Medulla oblongata (tissue), 1 donor: ENCODE results near the gene DSP.

Experiments
- DNase-seq: peaks from one replicate; pipeline ENCODE4 v3.0.0-alpha.2; 2015; ENCODE audit errors: extremely low spot score

The DSP gene

DNA sequence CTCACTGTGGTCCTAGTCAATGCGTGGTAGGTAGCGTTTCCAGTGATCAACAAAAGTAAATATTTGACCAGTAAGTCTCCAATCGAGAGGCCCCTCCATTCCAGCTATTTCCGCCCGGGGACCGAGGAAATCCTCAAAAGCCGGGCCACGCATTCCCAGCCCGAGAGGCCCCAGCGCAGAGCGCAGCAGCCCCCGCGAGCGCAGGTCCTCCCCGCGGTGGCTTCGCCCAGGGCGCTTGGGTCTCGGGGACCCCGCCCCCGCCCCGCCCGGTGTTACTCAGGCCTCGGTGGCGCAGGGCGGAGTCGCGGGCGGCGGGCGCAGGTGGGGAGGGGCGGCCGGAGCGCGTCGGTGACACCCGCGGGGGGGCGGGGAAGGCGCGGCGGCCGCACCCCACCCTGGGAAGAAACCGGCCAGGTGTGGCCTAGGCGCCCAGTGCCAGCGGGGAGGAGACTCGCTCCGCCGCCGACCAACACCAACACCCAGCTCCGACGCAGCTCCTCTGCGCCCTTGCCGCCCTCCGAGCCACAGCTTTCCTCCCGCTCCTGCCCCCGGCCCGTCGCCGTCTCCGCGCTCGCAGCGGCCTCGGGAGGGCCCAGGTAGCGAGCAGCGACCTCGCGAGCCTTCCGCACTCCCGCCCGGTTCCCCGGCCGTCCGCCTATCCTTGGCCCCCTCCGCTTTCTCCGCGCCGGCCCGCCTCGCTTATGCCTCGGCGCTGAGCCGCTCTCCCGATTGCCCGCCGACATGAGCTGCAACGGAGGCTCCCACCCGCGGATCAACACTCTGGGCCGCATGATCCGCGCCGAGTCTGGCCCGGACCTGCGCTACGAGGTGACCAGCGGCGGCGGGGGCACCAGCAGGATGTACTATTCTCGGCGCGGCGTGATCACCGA lies at the start of gene DSP:
Gene DSP (plus strand): TSS at position 497 of the 890 bp plus-strand sequence. CDS start 245 bp downstream, at position 742.
- no peak for DNase-seq

GRCh38 chr6:7493866-7494265 lies 47.6 kb upstream of the DSP start:
- DNase-seq: no peak

GRCh38 chr6:7494638-7495037 lies 46.8 kb upstream of the DSP start:
- no peak for DNase-seq

GRCh38 chr6:7496266-7496875 lies 45.1 kb upstream of the DSP start:
- DNase-seq: no peak

DNA sequence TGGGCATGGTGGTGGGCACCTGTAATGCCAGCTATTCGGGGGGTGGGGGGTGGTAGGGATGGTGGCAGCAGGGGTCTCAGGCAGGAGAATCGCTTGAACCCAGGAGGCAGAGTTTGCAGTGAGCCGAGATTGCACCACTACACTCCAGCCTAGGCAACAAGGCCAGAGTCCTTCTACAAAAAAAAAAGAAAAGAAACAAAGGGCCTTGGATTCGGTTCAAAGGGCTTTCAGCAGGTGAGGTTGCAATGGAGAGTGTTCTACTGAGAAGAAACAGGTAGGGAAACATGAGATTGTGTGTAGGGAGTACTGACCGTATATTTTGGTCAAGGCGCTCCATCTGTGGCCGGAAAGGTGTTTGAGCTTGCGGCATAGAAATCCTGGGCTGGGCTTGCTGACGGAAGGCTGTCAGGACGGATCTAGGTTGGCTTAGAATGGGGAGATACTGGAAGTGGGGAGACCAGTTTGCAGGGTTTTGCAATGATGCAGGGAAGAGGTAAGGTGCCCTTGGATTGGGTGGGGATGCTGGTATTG lies 40.7 kb upstream of the DSP start:
- DNase-seq: no peak

DNA sequence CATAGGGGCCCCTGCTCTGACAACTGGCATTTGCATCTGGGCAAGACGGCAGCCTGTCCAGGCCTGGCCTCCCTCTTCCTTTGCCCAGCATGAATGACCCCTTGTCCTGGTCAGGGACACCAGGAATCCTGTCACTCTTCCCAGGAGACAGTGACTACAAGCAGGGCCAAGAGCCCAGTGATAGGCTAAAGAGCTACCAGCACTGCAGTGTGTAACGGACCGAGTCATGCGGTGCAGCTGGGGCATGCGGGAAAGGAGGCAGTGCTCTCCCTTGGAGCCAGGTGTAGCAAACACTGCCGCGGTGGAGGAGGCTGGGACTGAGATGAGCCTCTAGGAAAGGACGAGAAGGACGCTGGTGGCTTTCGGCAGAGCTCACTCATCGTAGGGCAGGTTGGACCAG lies 38.7 kb upstream of the DSP start:
- no peak for DNase-seq

DNA sequence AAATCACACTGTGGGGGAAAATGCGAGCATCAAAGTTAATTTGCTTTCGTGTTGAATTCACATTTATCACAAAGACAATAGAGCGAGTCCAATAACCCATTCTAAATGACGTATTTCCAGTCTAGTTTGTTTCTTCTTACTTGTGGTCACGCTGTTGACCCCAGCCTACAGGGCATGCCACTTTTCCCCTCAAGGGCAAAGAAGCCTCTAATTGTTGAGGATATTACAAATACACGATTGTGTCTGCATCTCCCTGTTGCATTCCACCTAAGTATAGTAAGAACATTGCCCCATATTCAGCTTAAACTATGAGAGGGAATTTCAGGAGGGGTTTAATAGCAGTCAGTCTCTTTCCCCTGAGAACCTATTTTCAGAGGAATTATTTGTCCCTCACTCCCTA lies 37.4 kb upstream of the DSP start:
- no peak for DNase-seq

GRCh38 chr6:7505189-7505699 lies 36.2 kb upstream of the DSP start:
- DNase-seq: peak; percentile 35

GRCh38 chr6:7507600-7507999 lies 33.9 kb upstream of the DSP start:
- DNase-seq: no peak

- no peak for DNase-seq
These were observed 29.2 kb upstream of the DSP start for GRCh38 chr6:7512320-7512719.

DNA sequence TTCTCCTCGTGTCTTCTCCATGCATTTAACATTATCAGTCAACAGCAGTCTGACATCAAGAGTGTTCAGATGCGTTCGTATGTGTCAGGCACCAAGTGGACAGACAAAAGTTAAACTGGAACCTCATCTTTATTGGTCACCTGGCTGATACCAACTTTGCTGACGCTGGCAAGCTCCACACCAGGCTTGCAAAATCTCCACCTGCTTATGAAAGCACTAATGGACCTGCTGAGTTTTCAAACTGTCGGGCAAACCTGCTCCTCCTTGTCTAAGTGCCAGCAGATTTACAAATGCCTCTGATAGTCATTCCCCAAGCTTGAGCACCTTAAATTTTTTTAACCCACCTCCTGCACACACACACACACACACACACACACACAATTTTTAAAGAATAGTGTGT lies 27.9 kb upstream of the DSP start:
- DNase-seq: no peak

GRCh38 chr6:7515363-7515762 lies 26.1 kb upstream of the DSP start:
- no peak for DNase-seq

DNA sequence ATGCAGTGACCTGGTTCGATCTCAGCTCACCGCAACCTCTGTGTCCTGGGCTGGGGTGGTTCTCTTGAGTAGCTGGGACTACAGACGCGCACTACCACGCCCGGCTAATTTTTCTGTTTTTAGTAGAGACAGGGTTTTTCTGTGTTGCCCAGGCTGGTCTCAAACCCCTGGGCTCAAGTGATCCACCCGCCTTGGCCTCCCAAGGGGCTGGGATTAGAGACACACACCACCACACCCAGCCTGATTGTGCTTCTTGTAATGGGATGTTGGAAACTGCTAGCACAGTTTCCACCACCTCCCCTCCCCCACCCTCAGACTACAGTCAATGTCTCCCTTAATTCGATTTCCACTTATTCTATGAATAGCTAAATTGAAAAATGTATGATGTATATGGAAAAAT lies 22.6 kb upstream of the DSP start:
- no peak for DNase-seq

- DNase-seq: no peak
These were observed 18.6 kb upstream of the DSP start for GRCh38 chr6:7522873-7523272.

- DNase-seq: no peak
These were observed 17.5 kb upstream of the DSP start for GRCh38 chr6:7523922-7524321.

- no peak for DNase-seq
These were observed 14.7 kb upstream of the DSP start for GRCh38 chr6:7526755-7527154.

- no peak for DNase-seq
These were observed 12.9 kb upstream of the DSP start for GRCh38 chr6:7528565-7528964.

- DNase-seq: no peak
These were observed 12.3 kb upstream of the DSP start for GRCh38 chr6:7529141-7529540.

GRCh38 chr6:7532232-7532631 lies 9.2 kb upstream of the DSP start:
- DNase-seq: no peak

DNA sequence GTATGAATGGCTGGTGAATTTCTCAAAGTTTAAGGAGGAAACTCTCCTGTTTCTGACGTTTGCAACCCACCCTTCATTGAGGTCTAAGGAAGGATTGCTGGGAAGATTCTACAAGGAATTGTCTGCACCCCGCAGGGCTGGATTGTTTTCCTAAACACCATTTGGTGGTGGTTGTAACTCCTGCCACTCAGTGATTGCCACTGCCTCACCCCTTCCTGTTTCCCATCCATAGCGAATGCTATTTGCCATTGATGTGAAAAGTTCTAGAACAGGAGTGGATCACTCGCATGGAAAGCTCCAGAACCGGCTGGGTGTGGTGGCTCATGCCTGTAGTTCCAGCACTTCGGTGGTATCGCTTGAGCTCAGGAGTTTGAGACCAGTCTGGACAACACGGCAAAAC lies 8.7 kb upstream of the DSP start:
- DNase-seq: no peak

- no peak for DNase-seq
These were observed 7.3 kb upstream of the DSP start for GRCh38 chr6:7534192-7534591.

GRCh38 chr6:7535498-7535897 lies 6.0 kb upstream of the DSP start:
- no peak for DNase-seq
